Ureter (tissue), 1 donor: ENCODE data around the gene PGGHG. TPM values are rescaled to one million over a fixed set of nuclear protein-coding genes. Genes with fewer than 3 reads are reported as not detected.
"Not testable (repeated sequence)": the region's sequence is repeated elsewhere in the genome, so short reads cannot be mapped to it uniquely, and the experiment has no call there.

Experiments used
- DNase-seq: peaks from one replicate; pipeline ENCODE4 v3.0.0-alpha.2; 2020; ENCODE audit warnings: low spot score
- total RNA-seq: library from RNA; stranded (reverse); gene quantifications from one replicate; pipeline ENCODE4 v1.2.4, GENCODE V29; 2023
- donor health status: DM: yes; HTN: yes; CAD: no.

PGGHG gene
- total RNA-seq, 1 donor from 2014 or later, result 45.0 TPM

GRCh38 chr11:329886-330253 lies 40.9 kb downstream of the PGGHG start:
- DNase-seq, result no peak

- no peak for DNase-seq
Observed at GRCh38 chr11:330307-330693, 41.4 kb downstream of the PGGHG start.

GRCh38 chr11:330694-331357 lies 41.9 kb downstream of the PGGHG start:
- no peak for DNase-seq

- DNase-seq, result no peak
Observed at GRCh38 chr11:331358-332060, 42.6 kb downstream of the PGGHG start.

GRCh38 chr11:332651-333480 lies 43.9 kb downstream of the PGGHG start:
- DNase-seq, result no peak

GRCh38 chr11:333616-334263 lies 44.8 kb downstream of the PGGHG start:
- not testable (repeated sequence) for DNase-seq

GRCh38 chr11:334264-334994 lies 45.5 kb downstream of the PGGHG start:
- no peak for DNase-seq

- DNase-seq, result no peak
Observed at GRCh38 chr11:335779-336658, 47.1 kb downstream of the PGGHG start.

GRCh38 chr11:336659-337198 lies 47.8 kb downstream of the PGGHG start:
- no peak for DNase-seq

- DNase-seq, result no peak
Observed at GRCh38 chr11:337711-338110, 48.8 kb downstream of the PGGHG start.

GRCh38 chr11:339963-340362 lies 51.0 kb downstream of the PGGHG start:
- DNase-seq, result no peak

- DNase-seq, result no peak
Observed at GRCh38 chr11:340539-341512, 51.9 kb downstream of the PGGHG start.

GRCh38 chr11:342328-342727 lies 53.4 kb downstream of the PGGHG start:
- DNase-seq, result no peak

GRCh38 chr11:344836-345578 lies 56.1 kb downstream of the PGGHG start:
- DNase-seq, result no peak
